GDM1 (cell line): Measurements from ENCODE around the gene IGSF3.
A peak's percentile ranks its signal among the peaks of the same experiment; 100 is the strongest.

Experiments
- DNase-seq: peaks from one replicate; lab custom pipeline; 2025; lab: John Stamatoyannopoulos, UW

The IGSF3 gene

DNA sequence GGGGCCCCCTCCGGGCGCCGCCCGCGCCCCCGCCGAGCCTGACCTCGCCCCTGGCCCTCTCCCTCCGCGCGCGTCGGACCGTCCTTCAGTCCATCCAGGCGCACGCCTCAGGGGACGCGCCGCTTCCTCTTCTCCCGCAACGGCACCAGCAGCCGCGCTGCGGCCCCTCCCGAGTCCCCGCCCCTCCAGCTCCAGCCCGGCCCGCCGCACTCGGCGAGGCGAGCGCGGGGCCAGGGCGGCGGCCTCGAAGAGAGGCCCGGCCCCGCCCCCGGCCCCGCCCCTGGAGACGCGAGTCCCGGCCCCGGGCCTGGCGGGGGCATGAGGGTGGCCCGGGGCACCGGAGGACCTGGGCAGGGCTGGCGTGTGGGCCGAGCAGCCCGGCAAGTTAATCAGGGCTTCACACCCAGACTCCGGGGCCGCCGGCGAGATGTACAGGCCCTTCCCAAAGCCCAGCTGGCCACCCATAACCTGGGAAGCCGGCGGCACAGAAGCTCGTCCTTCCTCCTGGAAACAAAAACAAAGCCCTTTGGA lies at the start of gene IGSF3:
Gene IGSF3 (minus strand): TSS at position 159 of the 531 bp plus-strand sequence. CDS start 1,407 bp downstream, outside the sequence.
- DNase-seq = no peak

- no peak for DNase-seq
Observed at GRCh38 chr1:116717318-116717717, 49.8 kb upstream of the IGSF3 start.

GRCh38 chr1:116716391-116716790 lies 48.9 kb upstream of the IGSF3 start:
- no peak for DNase-seq

GRCh38 chr1:116713474-116713873 lies 45.9 kb upstream of the IGSF3 start:
- no peak for DNase-seq

GRCh38 chr1:116712510-116712909 lies 45.0 kb upstream of the IGSF3 start:
- DNase-seq = no peak

DNA sequence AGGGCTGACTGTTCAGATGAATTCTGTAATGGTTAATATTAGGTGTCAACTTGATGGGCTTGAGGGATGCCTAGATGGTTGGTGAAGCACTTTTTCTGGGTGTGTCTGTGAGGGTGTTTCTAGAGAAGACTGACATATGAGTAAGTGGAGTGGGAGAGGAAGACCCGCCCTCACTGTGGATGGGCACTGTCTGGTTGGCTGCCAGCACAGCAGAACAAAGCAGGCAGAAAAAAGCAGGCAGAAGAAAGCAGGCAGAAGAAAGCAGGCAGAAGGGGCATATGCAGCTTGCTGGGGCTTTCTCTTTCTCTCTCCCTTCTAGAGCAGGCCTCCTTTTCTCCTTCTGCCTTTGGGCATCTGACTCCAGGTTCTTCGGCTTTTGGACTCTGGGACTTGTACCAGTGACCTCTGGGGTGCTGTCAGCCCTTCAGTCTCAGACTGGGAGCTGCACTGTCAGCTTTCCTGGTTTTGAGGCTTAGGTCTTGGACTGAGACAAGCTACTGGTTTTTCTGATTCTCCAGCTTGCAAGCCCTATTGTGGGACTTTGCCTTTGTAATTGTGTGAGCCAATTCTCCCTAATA lies 43.8 kb upstream of the IGSF3 start:
- DNase-seq = peak; percentile 13

DNA sequence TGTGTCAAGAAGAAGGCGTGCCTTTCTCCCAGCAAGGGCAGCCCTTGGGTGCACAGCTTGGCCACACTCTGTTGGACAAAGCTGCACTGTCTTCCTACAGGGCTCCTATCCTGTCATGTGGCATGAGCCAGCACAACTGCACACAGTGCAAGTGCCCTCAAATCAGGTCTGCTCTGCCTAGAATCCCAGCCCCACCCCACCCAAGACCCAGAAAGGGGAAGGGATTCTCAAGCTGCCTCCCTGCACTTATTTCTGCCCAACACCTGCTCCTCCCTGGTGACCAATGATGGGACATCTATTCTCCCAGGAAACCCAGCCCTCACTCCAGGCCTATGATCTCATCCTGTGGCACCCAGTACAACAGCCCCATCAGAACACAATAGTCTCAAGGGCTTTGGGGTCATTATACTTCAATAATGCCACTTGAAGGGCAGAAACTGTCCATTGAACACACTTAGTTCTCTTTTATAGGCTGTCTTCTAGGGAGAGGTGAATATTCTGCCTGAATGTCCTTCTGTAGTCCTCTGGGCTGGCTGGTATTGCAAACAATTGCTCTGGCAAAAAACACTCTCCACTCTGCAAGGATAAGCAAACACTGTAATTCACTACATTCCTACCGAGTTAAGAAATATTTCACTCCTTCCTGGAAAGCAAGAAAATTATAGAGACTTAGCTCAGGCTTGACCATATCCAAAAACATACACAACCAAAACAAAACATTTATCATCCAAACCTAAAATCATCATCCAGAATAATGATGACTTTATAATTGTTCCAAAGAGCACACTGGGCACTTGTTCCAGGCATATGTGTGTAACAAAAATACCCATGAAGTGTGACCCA lies 43.1 kb upstream of the IGSF3 start:
- DNase-seq = no peak

GRCh38 chr1:116709666-116710167 lies 42.2 kb upstream of the IGSF3 start:
- no peak for DNase-seq

- no peak for DNase-seq
Observed at GRCh38 chr1:116708255-116708900, 40.8 kb upstream of the IGSF3 start.

- DNase-seq = no peak
Observed at GRCh38 chr1:116706841-116707240, 39.3 kb upstream of the IGSF3 start.

GRCh38 chr1:116706123-116706522 lies 38.6 kb upstream of the IGSF3 start:
- no peak for DNase-seq

DNA sequence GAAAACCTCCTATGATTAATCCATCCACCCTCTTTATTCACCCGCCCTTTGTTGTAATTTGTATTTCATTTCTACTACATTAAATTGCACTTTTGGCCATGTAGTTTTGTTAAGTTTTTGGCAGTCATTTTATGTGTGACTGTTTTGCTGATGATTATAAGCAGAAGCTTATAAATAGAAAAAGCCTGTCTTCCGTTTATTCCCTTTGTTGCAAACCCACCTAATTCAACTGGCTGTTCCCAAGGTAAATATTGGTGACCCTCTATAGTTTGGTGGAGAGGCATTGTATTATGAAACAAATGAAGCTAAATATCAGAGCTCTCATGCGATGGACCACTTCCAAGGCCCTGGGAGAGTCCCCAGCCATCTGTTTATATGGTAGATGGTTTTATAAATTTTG lies 36.7 kb upstream of the IGSF3 start:
- no peak for DNase-seq

DNA sequence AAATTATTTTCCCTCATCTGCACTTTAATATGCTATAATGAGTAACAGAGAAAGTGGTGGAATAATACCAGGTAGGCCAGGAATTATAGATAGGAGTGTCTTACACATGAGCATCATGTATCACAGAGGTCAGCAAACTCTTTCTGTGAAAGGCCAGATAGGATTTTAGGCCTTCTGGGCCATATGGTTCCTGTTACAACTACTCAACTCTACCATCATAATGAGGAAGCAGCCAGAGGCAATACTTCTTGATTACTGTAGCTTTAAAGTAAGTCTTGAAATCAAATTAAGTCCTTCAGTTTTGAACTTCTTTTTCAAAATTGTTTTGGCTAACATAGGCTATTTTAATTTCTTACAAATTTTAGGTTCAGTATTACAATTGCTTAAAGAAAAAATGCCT lies 32.1 kb upstream of the IGSF3 start:
- no peak for DNase-seq

DNA sequence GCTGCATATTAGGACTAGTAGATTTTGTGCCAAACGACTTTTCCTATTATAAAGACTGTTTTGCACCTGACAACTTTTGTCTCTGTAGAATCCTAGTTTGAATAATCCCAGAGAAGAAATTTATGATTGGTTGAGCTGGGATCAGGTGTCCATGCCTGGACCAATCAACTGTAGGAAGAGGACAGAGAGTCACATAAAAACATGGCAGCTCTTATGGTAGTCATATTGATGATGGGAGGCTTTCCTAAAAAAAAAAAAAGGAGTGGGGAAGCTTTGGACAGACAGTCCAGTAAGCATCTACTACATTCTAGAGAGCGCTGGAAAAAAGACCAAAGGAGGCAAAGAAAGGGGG lies 30.7 kb upstream of the IGSF3 start:
- DNase-seq = no peak

DNA sequence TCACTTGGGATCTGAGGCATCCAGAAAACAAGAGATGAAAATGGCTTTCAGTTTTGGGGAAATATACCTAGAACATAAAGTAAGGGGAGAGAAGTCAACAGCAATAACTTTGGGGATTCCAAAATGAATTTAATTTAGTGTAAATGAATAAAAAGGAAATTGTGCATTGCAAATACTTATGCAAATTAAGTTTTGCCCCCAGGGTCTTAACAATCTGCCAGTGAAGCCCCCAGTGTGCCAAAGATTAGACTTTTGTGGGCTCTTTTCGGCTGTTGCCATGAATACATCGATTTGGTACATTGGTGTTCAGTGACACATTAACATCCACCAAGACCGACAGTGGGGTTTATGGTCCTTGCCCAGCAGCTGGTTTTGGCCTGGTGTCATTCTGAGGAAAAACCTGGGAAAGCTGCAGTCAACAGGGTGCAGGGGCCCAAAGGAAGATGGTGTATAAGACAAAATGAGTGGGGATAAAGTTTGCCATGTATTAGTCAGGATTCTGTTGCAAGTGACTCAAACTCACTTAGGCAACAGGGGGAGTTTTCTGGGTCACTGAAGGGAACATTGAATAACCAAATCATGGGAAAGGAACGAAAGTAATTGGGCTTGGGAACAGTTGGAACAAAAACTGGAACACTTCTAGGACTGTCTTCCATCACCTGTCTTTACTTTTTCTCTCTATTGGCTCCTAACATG lies 30.2 kb upstream of the IGSF3 start:
- DNase-seq = no peak

DNA sequence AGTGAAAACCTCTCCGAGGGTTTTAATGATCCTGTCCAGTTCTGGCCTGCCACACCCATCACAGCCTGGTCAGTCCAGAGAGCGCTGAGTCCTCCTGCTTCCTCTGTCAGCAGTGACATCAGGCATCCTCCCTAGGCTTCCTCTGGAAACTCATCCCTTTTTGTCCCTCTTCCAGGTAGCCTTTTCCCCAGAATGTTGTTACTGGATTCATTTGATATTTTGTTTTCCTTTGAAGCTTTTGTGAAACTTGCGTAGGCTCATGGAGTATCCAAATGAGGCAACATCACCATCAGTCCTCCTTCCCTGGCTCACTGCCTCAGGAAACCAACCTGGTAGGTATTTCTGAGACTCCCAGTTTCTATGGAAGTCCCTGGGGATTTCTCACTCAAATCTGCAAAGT lies 27.0 kb upstream of the IGSF3 start:
- no peak for DNase-seq

DNA sequence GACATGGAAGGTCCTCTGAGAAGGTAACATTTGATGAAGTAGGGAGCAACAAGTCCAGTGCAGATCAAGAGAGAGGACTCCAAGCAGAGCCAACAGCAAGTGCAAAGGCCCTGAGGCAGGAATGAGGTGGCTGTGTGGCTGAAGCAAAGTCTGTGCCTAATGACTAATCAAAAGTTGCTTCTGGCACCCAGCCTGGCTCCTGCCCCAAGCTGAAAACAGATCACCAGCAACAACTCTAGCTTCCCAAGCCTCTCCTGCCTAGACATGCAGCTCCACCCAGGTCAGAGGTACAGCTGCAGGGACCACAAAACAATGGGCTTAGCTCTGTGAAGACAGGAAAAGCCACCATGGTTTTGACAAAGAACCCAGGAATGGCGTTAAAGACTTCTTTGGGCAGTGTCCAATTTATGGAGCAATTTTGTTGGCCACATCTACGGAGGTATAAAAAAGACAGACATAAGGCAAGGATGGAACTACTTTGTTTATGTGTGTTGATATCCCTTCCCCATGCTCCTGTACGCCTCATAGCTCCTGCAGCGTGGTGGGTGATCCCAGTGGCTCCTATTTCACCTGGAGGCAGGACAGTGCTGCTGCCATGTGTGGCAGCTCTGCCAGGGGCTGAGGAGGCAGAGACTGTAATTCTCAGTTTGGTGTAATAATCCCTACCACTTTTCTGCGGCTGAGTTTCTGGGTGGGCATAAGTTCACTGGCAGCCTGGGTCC lies 26.4 kb upstream of the IGSF3 start:
- no peak for DNase-seq

- DNase-seq = no peak
Observed at GRCh38 chr1:116692879-116693278, 25.3 kb upstream of the IGSF3 start.

DNA sequence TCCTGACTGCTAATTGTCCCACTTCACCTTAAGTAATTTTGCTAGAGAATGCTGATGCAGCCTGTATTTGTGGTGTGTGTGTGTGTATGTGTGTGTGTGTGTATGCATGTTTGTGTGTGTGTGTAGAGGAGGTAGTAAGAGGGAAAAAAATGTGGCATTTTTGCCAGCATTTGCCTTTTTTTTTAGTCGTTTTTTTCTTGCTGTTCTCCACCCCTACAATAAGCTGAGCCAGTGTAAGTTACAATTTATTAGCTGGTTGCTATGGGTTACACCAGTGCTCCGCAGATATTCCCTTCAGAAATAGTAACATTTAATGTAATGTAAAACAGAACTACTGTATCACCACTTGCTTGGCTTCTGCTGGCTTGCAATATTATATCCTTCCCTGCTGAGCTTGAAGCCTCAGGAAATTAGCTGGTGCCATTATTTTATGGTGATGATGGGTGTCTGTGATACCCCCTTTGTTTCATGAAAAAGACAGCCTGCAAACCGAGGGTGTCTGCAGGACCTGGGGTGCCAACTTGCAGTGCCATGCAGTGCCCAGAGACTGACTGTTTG lies 23.4 kb upstream of the IGSF3 start:
- no peak for DNase-seq

DNA sequence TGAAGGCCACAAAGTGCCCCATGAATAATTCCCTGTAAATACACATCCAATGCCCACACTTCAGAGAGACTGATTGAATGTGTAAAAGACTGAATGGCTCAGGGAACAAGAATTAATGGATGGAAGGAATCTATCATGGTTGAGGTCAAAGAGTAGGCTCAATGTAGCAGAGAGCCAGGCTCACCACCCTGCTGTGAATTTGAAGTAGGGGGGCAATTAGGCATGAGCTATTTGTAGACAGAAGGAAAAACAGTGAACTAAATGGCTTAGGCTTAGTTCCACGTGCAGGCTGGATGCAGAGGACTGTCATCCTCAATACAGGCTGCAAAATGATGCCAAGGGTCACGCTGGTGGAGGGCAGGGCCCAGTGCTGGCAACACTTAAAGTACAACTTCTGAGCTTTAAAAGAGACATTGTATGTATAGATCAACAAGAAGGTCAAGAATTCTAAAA lies 22.9 kb upstream of the IGSF3 start:
- DNase-seq = no peak

DNA sequence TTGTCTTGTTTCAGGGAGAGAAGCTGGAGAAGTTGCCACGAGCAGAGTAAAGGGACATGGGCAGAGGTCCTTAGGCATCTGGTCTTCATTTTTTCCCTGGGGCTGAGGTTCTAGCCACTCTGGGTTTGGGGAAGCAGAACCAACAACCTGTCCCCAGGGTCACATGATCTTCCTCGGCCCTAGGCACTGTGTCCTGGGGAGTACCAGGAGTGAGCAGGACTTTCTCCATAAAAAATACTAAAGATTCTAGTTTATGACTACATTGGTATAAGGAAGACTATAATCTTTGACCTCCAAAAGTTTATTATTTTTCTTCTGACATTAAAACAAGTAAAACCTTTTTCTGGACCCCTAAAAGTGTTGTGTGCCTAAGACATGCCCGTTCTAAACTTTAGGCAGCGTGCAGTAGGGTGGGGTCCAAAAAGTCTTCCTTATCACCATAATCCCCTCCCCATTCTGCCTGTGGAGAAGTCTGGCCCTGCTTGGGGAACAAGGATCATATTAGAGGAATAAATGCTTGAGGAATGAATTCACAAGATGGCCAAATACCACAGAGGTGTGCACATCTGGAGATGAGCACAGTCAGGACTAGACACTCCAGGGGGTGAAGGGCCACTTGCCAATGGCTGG lies 19.3 kb upstream of the IGSF3 start:
- DNase-seq = no peak
